ENCODE measurements around the gene EDEM2.

The EDEM2 gene

DNA sequence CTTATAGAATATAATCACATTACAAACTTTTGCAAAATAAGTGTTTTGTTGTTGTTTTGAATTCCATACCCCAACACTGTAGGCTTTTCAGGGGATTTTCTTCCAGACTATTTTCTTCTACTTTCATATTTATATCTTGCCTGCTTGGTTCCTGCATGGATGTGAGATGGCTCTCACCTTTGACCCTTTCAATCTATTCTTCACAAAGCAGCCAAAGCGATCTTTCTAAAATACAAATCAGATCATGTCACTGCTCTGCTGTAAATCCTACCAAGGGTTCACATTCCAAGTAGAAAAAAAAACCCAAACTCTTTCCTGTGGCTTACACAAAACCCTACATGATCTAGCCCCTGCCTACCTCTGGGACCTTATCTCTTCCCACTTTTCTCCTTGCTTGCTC, 29.5 kb downstream of the EDEM2 start:
- TF ChIP-seq FOXP2 (optimal IDR thresholded peaks at IDR 0.05; ENCODE audit: borderline replicate concordance, extremely low read depth, extremely low read length, insufficient read depth): no peak
- no peak for TF ChIP-seq SIN3A (IDR thresholded peaks at IDR 0.05; ENCODE audit: borderline replicate concordance, insufficient read depth, low read length)
- TF ChIP-seq TAF1 (IDR thresholded peaks at IDR 0.05; ENCODE audit: borderline replicate concordance, insufficient read depth, low read length): no peak
- no peak for TF ChIP-seq POLR2AphosphoS5 (IDR thresholded peaks at IDR 0.05; ENCODE audit: low read depth, low read length)
- TF ChIP-seq, protein P1, sequence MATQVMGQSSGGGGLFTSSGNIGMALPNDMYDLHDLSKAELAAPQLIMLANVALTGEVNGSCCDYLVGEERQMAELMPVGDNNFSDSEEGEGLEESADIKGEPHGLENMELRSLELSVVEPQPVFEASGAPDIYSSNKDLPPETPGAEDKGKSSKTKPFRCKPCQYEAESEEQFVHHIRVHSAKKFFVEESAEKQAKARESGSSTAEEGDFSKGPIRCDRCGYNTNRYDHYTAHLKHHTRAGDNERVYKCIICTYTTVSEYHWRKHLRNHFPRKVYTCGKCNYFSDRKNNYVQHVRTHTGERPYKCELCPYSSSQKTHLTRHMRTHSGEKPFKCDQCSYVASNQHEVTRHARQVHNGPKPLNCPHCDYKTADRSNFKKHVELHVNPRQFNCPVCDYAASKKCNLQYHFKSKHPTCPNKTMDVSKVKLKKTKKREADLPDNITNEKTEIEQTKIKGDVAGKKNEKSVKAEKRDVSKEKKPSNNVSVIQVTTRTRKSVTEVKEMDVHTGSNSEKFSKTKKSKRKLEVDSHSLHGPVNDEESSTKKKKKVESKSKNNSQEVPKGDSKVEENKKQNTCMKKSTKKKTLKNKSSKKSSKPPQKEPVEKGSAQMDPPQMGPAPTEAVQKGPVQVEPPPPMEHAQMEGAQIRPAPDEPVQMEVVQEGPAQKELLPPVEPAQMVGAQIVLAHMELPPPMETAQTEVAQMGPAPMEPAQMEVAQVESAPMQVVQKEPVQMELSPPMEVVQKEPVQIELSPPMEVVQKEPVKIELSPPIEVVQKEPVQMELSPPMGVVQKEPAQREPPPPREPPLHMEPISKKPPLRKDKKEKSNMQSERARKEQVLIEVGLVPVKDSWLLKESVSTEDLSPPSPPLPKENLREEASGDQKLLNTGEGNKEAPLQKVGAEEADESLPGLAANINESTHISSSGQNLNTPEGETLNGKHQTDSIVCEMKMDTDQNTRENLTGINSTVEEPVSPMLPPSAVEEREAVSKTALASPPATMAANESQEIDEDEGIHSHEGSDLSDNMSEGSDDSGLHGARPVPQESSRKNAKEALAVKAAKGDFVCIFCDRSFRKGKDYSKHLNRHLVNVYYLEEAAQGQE (IDR thresholded peaks at IDR 0.05; ENCODE audit: insufficient read depth in 1 of 2, low read depth in 2 of 2, low read length in 2 of 2): no peak

DNA sequence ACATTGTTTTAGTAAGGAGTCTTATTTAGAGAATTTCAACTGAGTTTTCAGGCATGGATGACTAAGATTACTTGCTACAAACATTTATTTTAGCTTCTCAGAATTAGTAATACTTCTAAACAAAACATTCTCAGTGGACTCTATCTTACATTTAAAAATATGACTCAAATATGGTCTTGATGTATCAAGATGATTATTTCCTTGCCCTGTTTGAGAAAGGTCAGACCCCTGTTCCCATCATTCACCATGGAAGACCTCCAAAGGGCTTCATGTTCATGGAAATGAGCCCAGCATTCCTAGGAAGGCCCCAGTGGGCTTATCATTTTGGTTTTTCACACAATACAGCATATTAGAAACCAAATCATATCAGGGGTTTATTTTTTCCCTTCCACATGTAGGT, 29.9 kb downstream of the EDEM2 start:
- TF ChIP-seq, protein P1 (IDR thresholded peaks at IDR 0.05; ENCODE audit: insufficient read depth in 1 of 2, low read depth in 2 of 2, low read length in 2 of 2): no peak
- TF ChIP-seq SIN3A (IDR thresholded peaks at IDR 0.05; ENCODE audit: borderline replicate concordance, insufficient read depth, low read length) (no peak), POLR2AphosphoS5 (IDR thresholded peaks at IDR 0.05; ENCODE audit: low read depth, low read length) (no peak), FOXP2 (optimal IDR thresholded peaks at IDR 0.05; ENCODE audit: borderline replicate concordance, extremely low read depth, extremely low read length, insufficient read depth) (no peak), TAF1 (IDR thresholded peaks at IDR 0.05; ENCODE audit: borderline replicate concordance, insufficient read depth, low read length) (no peak)

DNA sequence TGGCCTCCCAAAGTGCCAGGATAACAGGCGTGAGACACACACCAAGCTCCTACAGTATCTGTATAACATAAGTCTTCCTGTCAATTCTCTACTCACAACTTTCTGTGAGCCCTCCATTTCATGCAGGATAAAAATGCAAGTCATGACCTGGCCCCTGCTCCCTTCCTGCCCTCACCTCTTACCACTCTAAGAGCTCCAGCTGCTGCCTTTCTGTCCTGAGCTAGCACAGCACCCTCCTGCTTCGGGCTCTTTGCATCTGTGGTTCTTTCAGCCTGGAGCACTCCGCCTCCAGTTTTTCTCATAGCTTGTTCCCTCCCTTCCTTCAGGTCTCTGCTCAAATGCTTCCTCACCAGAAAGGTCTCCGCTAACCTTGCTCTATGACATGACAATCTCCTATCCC, 30.9 kb downstream of the EDEM2 start:
- TF ChIP-seq SIN3A (IDR thresholded peaks at IDR 0.05; ENCODE audit: borderline replicate concordance, insufficient read depth, low read length) (no peak), POLR2AphosphoS5 (IDR thresholded peaks at IDR 0.05; ENCODE audit: low read depth, low read length) (no peak)

DNA sequence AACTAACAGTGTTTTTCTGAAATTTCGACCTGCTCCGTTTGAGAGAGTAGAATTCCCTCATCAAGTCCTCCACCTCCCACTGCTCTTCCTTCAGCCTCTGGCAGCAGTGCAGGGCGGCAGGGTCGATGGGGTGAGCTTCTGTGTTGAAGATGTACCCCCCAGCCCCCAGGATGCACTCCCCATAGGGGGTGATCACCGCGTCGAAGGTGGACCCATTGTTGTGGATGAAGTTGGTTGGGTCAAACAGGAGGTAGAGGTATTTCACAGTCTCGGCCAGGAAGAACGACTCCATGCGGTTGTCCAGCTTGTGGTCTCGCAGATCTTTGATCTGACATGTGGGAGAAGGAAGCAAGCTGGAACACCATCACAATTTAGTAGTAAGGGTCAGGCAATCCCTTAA, 31.5 kb downstream of the EDEM2 start:
- TF ChIP-seq FOXP2 (optimal IDR thresholded peaks at IDR 0.05; ENCODE audit: borderline replicate concordance, extremely low read depth, extremely low read length, insufficient read depth): no peak
- no peak for TF ChIP-seq TAF1 (IDR thresholded peaks at IDR 0.05; ENCODE audit: borderline replicate concordance, insufficient read depth, low read length)
- TF ChIP-seq POLR2AphosphoS5 (IDR thresholded peaks at IDR 0.05; ENCODE audit: low read depth, low read length): no peak
- TF ChIP-seq, protein P1 (IDR thresholded peaks at IDR 0.05; ENCODE audit: insufficient read depth in 1 of 2, low read depth in 2 of 2, low read length in 2 of 2): no peak
- TF ChIP-seq SIN3A (IDR thresholded peaks at IDR 0.05; ENCODE audit: borderline replicate concordance, insufficient read depth, low read length): no peak

DNA sequence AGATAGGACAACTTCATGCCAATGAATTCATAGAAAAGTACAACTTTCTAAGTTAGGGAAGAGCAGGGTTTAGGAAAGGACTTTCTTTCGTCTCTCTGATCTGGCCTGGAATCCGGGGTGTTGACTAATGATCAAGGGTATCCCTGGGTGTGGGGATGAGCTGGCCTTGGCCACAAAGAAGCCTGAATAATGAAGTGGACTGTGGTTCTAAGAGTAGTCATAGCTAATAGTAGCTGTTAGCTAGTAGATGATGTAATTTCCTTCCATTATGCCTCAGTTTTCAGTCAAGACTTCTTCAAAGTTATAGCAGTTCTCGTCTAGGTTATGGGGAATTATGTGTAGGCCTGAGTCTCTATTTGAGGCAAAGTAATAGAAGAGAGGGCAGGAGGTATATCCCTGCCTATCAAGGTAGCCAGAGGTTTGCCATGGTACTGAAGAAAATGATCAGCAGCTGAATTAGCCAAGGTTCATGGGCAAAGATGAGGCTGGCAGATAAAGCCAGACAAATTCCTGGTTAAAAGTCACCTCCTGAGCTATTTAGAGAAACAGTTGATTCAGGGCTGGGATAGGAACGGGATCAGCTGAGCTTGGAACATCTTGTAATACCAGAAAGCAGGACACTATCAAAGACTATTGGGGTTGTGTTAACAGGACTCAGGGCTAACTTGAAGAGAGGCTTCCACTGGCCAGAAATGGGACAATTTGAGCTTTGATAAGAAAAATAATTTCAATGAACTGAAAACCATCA, 35.8 kb downstream of the EDEM2 start:
- TF ChIP-seq TAF1 (IDR thresholded peaks at IDR 0.05; ENCODE audit: borderline replicate concordance, insufficient read depth, low read length) (no peak), POLR2AphosphoS5 (IDR thresholded peaks at IDR 0.05; ENCODE audit: low read depth, low read length) (no peak), FOXP2 (optimal IDR thresholded peaks at IDR 0.05; ENCODE audit: borderline replicate concordance, extremely low read depth, extremely low read length, insufficient read depth) (no peak)
- TF ChIP-seq, protein P1 (IDR thresholded peaks at IDR 0.05; ENCODE audit: insufficient read depth in 1 of 2, low read depth in 2 of 2, low read length in 2 of 2): no peak
